Hepatocyte (in vitro differentiated cells): ENCODE measurements around the gene DOCK2. TPM values are rescaled to one million over a fixed set of nuclear protein-coding genes. Genes with fewer than 3 reads are reported as not detected.

Experiments
- DNase-seq: peaks from one replicate; pipeline ENCODE4 v3.0.0-alpha.2; 2016; ENCODE audit warnings: low spot score
- H2AFZ ChIP-seq: fragments of 200-600 bp; sonication (generic); 2 replicates; pipeline ENCODE4 v1.6.0; 2016; ENCODE audit warnings: antibody characterized with exemption, mild to moderate bottlenecking
- H3K27ac ChIP-seq: fragments of 200-600 bp; sonication (generic); 2 replicates; pipeline ENCODE4 v1.5.1; 2016; ENCODE audit warnings: mild to moderate bottlenecking
- H3K27me3 ChIP-seq: fragments of 200-600 bp; sonication (generic); 2 replicates; pipeline ENCODE4 v1.6.1; 2016
- H3K36me3 ChIP-seq: fragments of 200-600 bp; sonication (generic); replicated peaks from 2 replicates; pipeline ENCODE4 v1.5.1; 2016; ENCODE audit warnings: low read depth; ENCODE audit not compliant: insufficient read depth
- H3K4me1 ChIP-seq: fragments of 200-600 bp; sonication (generic); 2 replicates; pipeline ENCODE4 v1.5.1; 2016; ENCODE audit warnings: mild to moderate bottlenecking, moderate library complexity; ENCODE audit not compliant: insufficient read depth
- H3K4me2 ChIP-seq: fragments of 200-600 bp; sonication (generic); 2 replicates; pipeline ENCODE4 v1.6.0; 2016
- H3K4me3 ChIP-seq: fragments of 200-600 bp; sonication (generic); 2 replicates; pipeline ENCODE4 v1.5.1; 2016; ENCODE audit warnings: mild to moderate bottlenecking
- H3K79me2 ChIP-seq: fragments of 200-600 bp; sonication (generic); 2 replicates; pipeline ENCODE4 v1.6.0; 2017; ENCODE audit warnings: mild to moderate bottlenecking
- H3K9me2 ChIP-seq: fragments of 200-600 bp; sonication (generic); replicated peaks from 2 replicates; pipeline ENCODE4 v1.6.0; 2017; ENCODE audit warnings: mild to moderate bottlenecking; ENCODE audit not compliant: insufficient read depth
- H3K9me3 ChIP-seq: fragments of 200-600 bp; sonication (generic); 2 replicates; pipeline ENCODE4 v1.5.1; 2016; ENCODE audit warnings: low read depth, mild to moderate bottlenecking
- H4K20me1 ChIP-seq: fragments of 200-600 bp; sonication (generic); 2 replicates; pipeline ENCODE4 v1.6.0; 2016; ENCODE audit warnings: mild to moderate bottlenecking; ENCODE audit not compliant: insufficient read depth, poor library complexity, severe bottlenecking
- CTCF ChIP-seq: fragments of 200-600 bp; sonication (generic); IDR thresholded peaks from 2 replicates; pipeline ENCODE4 v1.5.1; 2016; ENCODE audit warnings: antibody characterized with exemption, mild to moderate bottlenecking; ENCODE audit not compliant: poor library complexity
- EZH2 ChIP-seq: fragments of 200-600 bp; sonication (generic); IDR thresholded peaks from 2 replicates; pipeline ENCODE4 v1.6.1; 2016; ENCODE audit warnings: antibody characterized with exemption, mild to moderate bottlenecking, borderline replicate concordance
- EZH2phosphoT487 ChIP-seq: fragments of 200-600 bp; sonication (generic); IDR thresholded peaks from one replicate; pipeline ENCODE4 v1.6.1; 2018; ENCODE audit warnings: antibody characterized with exemption, mild to moderate bottlenecking, low read depth, moderate library complexity; ENCODE audit not compliant: unreplicated experiment, severe bottlenecking
- WGBS: methylation state at CpG from one replicate; pipeline ENCODE4 v1.1.6; 2016; ENCODE audit warnings: low lambda C conversion rate; ENCODE audit errors: missing lambda C conversion rate; 5-methylcytosine and 5-hydroxymethylcytosine counted together
- polyA plus RNA-seq: library from polyadenylated mRNA; unstranded; fragments of >200 nt; fragmentation: Nextera tagmentation; extraction: Ambion mirVana; gene quantifications from 2 replicates; pipeline ENCODE4 v1.2.1, GENCODE V29; 2016
- total RNA-seq: library from RNA; depleted of rRNA; stranded (reverse); fragments of >200 nt; gene quantifications from 2 replicates; pipeline ENCODE4 v1.2.3, GENCODE V29; 2014

The DOCK2 gene
- total and polyA plus RNA-seq, 2 experiments from 2014 or later, result 0.60 TPM; not detected in 1

DNA sequence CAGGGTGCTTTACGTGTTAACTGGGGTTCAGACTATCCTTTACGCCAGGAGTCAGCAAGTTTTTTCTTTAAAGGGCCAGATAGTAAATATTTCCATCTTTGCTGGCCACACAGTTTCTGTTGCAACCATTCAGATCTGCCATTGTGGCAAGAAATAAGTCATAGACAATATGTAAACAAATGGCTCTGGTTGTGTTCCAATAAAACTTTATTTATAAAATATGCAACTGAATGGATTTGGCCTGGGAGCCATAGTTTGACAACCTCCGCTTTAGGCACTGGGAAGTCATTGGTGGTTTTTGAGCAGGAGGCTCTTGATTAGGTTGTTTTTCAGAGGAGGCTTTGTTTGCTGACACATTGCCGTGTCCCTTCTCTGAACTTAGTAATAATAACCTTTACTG lies 252.5 kb downstream of the DOCK2 start:
- Histone ChIP-seq H3K9me2 (no peaks in the 10 kb centered on the region), H2AFZ (no peak overlapping the region), H3K4me2 (no peak overlapping the region), H3K27me3 (peaks cover 2% of the 10 kb centered on the region), H3K27ac (no peak overlapping the region), H4K20me1 (no peaks in the 10 kb centered on the region), H3K4me1 (no peaks in the 10 kb centered on the region), H3K36me3 (no peaks in the 10 kb centered on the region), H3K79me2 (no peaks in the 10 kb centered on the region), H3K4me3 (no peak overlapping the region), H3K9me3 (no peaks in the 10 kb centered on the region)
- no peak for TF ChIP-seq CTCF
- DNase-seq, result no peak
- WGBS, result 79% methylated on average over 4 of the region's 4 CpGs

DNA sequence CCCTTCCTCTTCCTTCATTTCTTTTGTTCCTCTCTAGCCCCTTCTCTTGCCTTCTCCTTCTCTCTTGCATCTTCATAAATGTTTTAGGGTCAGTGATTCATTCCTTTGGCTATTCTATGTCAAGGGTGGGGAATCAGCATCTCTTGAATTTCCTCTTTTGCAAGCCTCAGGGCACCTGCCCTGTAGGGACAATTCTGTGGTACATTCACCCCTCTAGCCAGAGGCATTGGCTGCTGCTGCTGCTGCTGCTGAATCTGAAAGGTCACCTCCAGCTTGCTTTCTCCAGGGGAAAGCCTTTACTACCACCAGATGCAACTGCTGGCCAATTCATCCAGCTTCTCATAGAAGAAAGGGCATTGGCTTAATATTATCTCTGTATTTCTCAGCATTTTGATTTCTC lies 255.9 kb downstream of the DOCK2 start:
- Histone ChIP-seq H3K4me2 (no peak overlapping the region), H2AFZ (no peak overlapping the region)

GRCh38 chr5:169893571-169893970 lies 256.5 kb downstream of the DOCK2 start:
- TF ChIP-seq CTCF, result no peak
- no peak for TF ChIP-seq EZH2phosphoT487
- no peak for TF ChIP-seq EZH2
- WGBS, result 80% methylated on average over 2 of the region's 2 CpGs

More for the DNA sequence above, 255.9 kb downstream of the DOCK2 start:
- TF ChIP-seq EZH2phosphoT487 (no peak), EZH2 (no peak), CTCF (no peak)
- no peak for DNase-seq
- no peaks in the 10 kb centered on the region for H3K79me2 ChIP-seq
- H3K9me3 ChIP-seq, result no peaks in the 10 kb centered on the region
- no peak overlapping the region for H3K27ac ChIP-seq
- H3K27me3 ChIP-seq, result no peaks in the 10 kb centered on the region
- H4K20me1 ChIP-seq, result no peaks in the 10 kb centered on the region
- no peaks in the 10 kb centered on the region for H3K4me1 ChIP-seq
- H3K4me3 ChIP-seq, result no peak overlapping the region
- no peaks in the 10 kb centered on the region for H3K9me2 ChIP-seq
- no peaks in the 10 kb centered on the region for H3K36me3 ChIP-seq

DNA sequence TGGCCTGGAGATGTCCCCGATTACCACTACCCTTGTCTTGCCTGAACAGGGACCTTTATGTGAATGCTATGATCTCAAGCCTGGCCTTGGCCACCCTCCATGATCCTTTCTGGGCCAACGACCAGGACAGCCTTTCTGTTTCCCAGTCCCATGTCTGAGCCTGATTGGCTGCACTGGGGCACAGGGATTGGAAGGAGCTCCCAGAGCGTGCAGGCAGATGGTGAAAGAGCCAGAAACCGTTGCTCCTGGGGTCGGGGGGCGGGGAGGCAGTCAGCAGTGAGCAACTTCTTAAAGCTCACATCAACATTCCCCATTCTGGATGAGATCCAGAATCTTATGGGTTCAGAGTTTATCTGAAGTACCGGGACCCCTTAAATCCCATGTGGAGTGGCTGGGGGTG lies 258.9 kb downstream of the DOCK2 start:
- 65% methylated on average over 7 of the region's 7 CpGs for WGBS
- H2AFZ ChIP-seq, result no peak overlapping the region
- H3K9me3 ChIP-seq, result no peaks in the 10 kb centered on the region
- H4K20me1 ChIP-seq, result no peaks in the 10 kb centered on the region
- no peak overlapping the region for H3K4me3 ChIP-seq
- no peaks in the 10 kb centered on the region for H3K79me2 ChIP-seq
- no peaks in the 10 kb centered on the region for H3K36me3 ChIP-seq
- no peak for DNase-seq
- H3K27me3 ChIP-seq, result no peaks in the 10 kb centered on the region
- H3K4me1 ChIP-seq, result no peaks in the 10 kb centered on the region
- no peak for TF ChIP-seq EZH2phosphoT487
- TF ChIP-seq CTCF, result no peak
- no peaks in the 10 kb centered on the region for H3K9me2 ChIP-seq
- no peak overlapping the region for H3K4me2 ChIP-seq
- no peak overlapping the region for H3K27ac ChIP-seq

More at GRCh38 chr5:169893571-169893970, 256.5 kb downstream of the DOCK2 start:
- Histone ChIP-seq H3K9me3 (no peaks in the 10 kb centered on the region), H4K20me1 (no peaks in the 10 kb centered on the region), H2AFZ (no peak overlapping the region), H3K4me3 (no peak overlapping the region), H3K27me3 (no peaks in the 10 kb centered on the region), H3K36me3 (no peaks in the 10 kb centered on the region), H3K4me1 (no peaks in the 10 kb centered on the region), H3K27ac (no peak overlapping the region), H3K4me2 (no peak overlapping the region), H3K9me2 (no peaks in the 10 kb centered on the region), H3K79me2 (no peaks in the 10 kb centered on the region)
- no peak for DNase-seq
